HG03439 (cell line): ENCODE data around the gene TRMT11.
A peak's percentile ranks its signal among the peaks of the same experiment; 100 is the strongest.
"Not testable (repeated sequence)": the region's sequence is repeated elsewhere in the genome, so short reads cannot be mapped to it uniquely, and the experiment has no call there.

Experiments used
- ATAC-seq: cut with Tn5 transposase; IDR thresholded peaks from one replicate; pipeline ENCODE4 v1.9.1; 2021; ENCODE audit warnings: mild to moderate bottlenecking, moderate library complexity; ENCODE audit not compliant: unreplicated experiment

TRMT11 gene

GRCh38 chr6:125956506-125957390 lies 29.6 kb upstream of the TRMT11 start, which contains the start of gene HINT3:
HINT3 (plus strand) TSS chr6:125956770; CDS start chr6:125956978, 208 bp downstream.
- ATAC-seq = peak; percentile 96

- no peak for ATAC-seq
Observed at GRCh38 chr6:125957391-125957693, 29.0 kb upstream of the TRMT11 start.

GRCh38 chr6:125957845-125958244 lies 28.5 kb upstream of the TRMT11 start:
- no peak for ATAC-seq

GRCh38 chr6:125959041-125959440 lies 27.3 kb upstream of the TRMT11 start:
- ATAC-seq = no peak

- ATAC-seq = no peak
Observed at GRCh38 chr6:125961117-125961516, 25.2 kb upstream of the TRMT11 start.

- ATAC-seq = no peak
Observed at GRCh38 chr6:125962900-125963497, 23.3 kb upstream of the TRMT11 start.

GRCh38 chr6:125963817-125964216 lies 22.5 kb upstream of the TRMT11 start:
- ATAC-seq = no peak

- no peak for ATAC-seq
Observed at GRCh38 chr6:125966569-125966968, 19.8 kb upstream of the TRMT11 start.

GRCh38 chr6:125968493-125968892 lies 17.8 kb upstream of the TRMT11 start:
- no peak for ATAC-seq

GRCh38 chr6:125970760-125971159 lies 15.6 kb upstream of the TRMT11 start:
- ATAC-seq = no peak

GRCh38 chr6:125972478-125972877 lies 13.9 kb upstream of the TRMT11 start:
- not testable (repeated sequence) for ATAC-seq

- peak; percentile 83 for ATAC-seq
Observed at GRCh38 chr6:125974214-125974866, 12.0 kb upstream of the TRMT11 start.

- no peak for ATAC-seq
Observed at GRCh38 chr6:125979101-125979500, 7.2 kb upstream of the TRMT11 start.

- no peak for ATAC-seq
Observed at GRCh38 chr6:125981571-125982185, 4.7 kb upstream of the TRMT11 start.

- no peak for ATAC-seq
Observed at GRCh38 chr6:125983246-125983945, 2.9 kb upstream of the TRMT11 start.

GRCh38 chr6:125984311-125984710 lies 2.0 kb upstream of the TRMT11 start:
- ATAC-seq = no peak

- ATAC-seq = no peak
Observed at GRCh38 chr6:125985522-125985921, 818 bp upstream of the TRMT11 start.

- ATAC-seq = no peak
Observed at GRCh38 chr6:125985979-125986300, 400 bp upstream of the TRMT11 start.

GRCh38 chr6:125987026-125987617 lies 782 bp downstream of the TRMT11 start:
- ATAC-seq = peak; percentile 36

- no peak for ATAC-seq
Observed at GRCh38 chr6:125988280-125988679, 1.9 kb downstream of the TRMT11 start.

GRCh38 chr6:125989631-125990030 lies 3.3 kb downstream of the TRMT11 start:
- no peak for ATAC-seq
